ENCODE data around the gene CCDC27.

CCDC27 gene

DNA sequence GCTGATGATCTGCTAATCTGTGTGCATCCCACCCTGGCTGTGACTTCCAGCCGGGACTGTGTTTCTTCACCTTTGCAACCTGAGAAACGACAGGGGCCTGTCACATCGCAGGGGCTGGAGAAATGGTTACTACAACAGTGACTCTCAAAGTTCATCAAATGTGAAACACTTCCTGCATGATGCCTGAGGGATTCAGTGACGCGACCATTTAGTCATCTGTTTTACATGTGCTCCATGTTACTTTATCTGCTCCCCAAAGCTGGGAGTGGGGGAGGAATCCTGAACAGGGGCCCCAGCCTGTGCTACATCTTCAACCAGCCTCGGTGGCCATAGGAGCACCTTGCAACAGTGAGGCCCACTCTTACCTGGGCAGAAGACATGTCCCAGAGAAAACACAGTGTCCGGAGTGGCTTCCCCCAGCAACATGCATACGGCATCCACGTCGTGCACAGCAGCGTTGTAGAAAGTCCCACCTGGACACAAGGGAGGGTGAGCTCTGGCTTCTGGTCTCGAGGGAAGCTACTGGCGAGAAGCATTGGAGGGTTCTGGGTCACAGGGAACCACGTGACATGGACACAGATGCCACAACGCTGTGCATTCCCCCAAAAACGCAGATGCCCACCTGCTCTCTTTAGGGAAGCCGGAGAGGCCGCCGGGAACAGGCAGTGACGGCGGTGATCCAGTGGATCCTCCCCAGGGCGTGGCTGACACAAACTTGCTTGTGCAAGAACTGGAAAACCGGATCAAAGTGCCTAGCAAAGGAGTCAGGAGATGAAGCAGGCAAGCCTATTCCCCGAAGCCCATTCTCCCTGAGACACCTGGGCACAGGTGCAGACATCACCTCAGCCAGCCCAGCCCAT, 9.6 kb upstream of the CCDC27 start:
- no peak for DNase-seq (ENCODE audit: extremely low read depth, low read depth)
- H3K4me3 ChIP-seq (replicated peaks; ENCODE audit: low read depth, low read length): no peak overlapping the region
- no peak for TF ChIP-seq CTCF (IDR thresholded peaks at IDR 0.05; ENCODE audit: low read depth, low read length, missing control alignments)

- TF ChIP-seq CTCF (IDR thresholded peaks at IDR 0.05; ENCODE audit: low read depth, low read length, missing control alignments): no peak
- no peak overlapping the region for H3K4me3 ChIP-seq (replicated peaks; ENCODE audit: low read depth, low read length)
- no peak for DNase-seq (ENCODE audit: extremely low read depth, low read depth)
These were observed 8.8 kb upstream of the CCDC27 start for GRCh38 chr1:3743421-3743820.

DNA sequence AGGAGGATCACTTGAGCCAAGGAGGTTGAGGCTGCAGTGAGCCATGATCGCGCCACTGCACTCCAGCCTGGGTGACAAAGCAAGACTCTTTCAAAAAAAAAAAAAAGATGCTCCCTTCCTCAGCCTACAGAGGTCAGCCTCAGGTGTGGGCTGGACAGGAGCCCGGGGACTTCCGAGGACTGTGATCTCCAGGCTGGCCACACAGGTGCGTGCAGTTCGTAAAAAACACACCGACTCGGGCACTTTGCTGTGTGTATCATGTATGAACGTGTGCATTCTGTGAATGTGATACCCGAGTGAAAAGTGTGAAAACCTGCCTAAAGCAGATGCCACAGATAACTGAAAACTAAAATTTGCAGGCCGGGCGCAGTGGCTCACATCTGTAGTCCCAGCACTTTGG, 8.4 kb upstream of the CCDC27 start:
- H3K4me3 ChIP-seq (replicated peaks; ENCODE audit: low read depth, low read length): no peak overlapping the region
- no peak for DNase-seq (ENCODE audit: extremely low read depth, low read depth)
- no peak for TF ChIP-seq CTCF (IDR thresholded peaks at IDR 0.05; ENCODE audit: low read depth, low read length, missing control alignments)

DNA sequence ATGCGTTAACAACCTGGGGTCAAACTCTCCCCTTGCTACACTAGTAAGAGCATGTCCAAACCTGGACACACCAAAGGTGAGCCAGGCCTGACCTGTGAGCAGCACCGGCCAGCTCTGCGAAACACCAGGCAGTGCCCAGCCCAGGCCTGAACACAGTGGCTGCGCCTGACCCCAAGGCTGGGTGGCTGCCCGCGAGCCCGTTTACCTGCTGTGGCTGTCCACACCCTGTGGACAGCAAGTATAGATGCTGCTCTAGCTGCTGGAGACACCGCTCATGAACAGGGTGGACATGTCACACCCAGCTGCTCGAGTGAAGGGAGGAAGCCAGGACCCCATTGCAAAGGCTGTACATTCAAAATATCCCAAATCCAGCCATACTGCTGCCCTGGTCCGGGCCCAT, 7.6 kb upstream of the CCDC27 start:
- no peak for DNase-seq (ENCODE audit: extremely low read depth, low read depth)
- TF ChIP-seq CTCF (IDR thresholded peaks at IDR 0.05; ENCODE audit: low read depth, low read length, missing control alignments): no peak
- no peak overlapping the region for H3K4me3 ChIP-seq (replicated peaks; ENCODE audit: low read depth, low read length)

GRCh38 chr1:3745071-3745470, 7.2 kb upstream of the CCDC27 start:
- no peak overlapping the region for H3K4me3 ChIP-seq (replicated peaks; ENCODE audit: low read depth, low read length)
- no peak for DNase-seq (ENCODE audit: extremely low read depth, low read depth)
- no peak for TF ChIP-seq CTCF (IDR thresholded peaks at IDR 0.05; ENCODE audit: low read depth, low read length, missing control alignments)

DNA sequence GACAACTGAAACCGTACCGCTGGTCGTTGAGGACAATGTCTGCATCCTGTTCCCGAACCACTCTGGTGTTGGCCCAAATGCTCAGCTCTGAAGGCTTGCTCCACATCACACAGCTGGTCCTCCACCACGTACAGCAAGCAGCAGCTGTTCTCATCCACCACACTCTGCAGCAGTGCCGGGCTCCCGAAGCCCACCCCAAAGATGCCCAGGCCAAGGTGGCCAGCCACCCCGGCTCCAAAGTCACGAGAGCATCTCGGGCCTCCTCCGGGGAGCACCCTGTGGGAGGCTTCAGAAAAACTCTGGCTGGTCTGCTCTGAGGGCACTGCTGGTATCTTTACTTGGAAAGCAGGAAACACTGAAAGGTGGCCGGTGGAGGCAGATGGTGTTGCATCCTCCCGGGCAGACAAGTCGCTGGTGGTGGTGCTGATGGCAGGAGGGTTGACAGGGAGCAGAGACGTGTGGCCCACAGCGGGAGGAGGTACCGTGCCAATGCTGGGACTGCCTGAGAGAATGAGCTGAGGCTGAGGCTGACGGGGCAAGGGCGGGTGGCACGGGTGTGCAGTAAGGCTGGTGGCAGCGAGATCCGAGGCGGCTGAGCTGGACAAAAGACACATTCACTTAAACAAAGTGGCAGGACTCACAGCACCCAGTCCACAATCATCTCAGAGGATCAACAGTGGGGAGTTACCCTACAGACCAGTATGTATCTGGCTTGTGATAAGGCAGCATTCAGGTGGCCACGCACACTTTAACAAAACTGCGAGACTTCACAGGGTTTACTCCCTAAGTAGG, 6.5 kb upstream of the CCDC27 start:
- DNase-seq (ENCODE audit: extremely low read depth, low read depth): no peak
- no peak for TF ChIP-seq CTCF (IDR thresholded peaks at IDR 0.05; ENCODE audit: low read depth, low read length, missing control alignments)
- H3K4me3 ChIP-seq (replicated peaks; ENCODE audit: low read depth, low read length): peak overlapping the region; percentile 68

Measured in HFF-Myc (cell line).